GM12801 (cell line): ENCODE data around the gene EFEMP2.

Experiments
- CTCF ChIP-seq: IDR thresholded peaks from one replicate; pipeline ENCODE4 v1.5.1; 2011; ENCODE audit warnings: control low read depth; ENCODE audit not compliant: insufficient read length; ENCODE audit errors: extremely low read depth

EFEMP2 gene

GRCh38 chr11:65880027-65880426 lies 7.4 kb upstream of the EFEMP2 start:
- no peak for TF ChIP-seq CTCF

GRCh38 chr11:65879617-65880016 lies 7.0 kb upstream of the EFEMP2 start, which contains the start of gene CTSW:
TSS of gene CTSW (plus strand) at chr11:65879837. CDS start at chr11:65879855, 18 bp downstream.
- no peak for TF ChIP-seq CTCF

- no peak for TF ChIP-seq CTCF
Observed at GRCh38 chr11:65873318-65874156, 937 bp upstream of the EFEMP2 start.

- no peak for TF ChIP-seq CTCF
Observed at GRCh38 chr11:65871811-65872548, 620 bp downstream of the EFEMP2 start.

- no peak for TF ChIP-seq CTCF
Observed at GRCh38 chr11:65870706-65871681, 1.6 kb downstream of the EFEMP2 start.

GRCh38 chr11:65870307-65870658 lies 2.3 kb downstream of the EFEMP2 start:
- TF ChIP-seq CTCF: no peak
